Tibial nerve (tissue), 4 donors: ENCODE data around the gene AOPEP.
A peak's percentile ranks its signal among the peaks of the same experiment; 100 is the strongest.

Experiments used
- CTCF ChIP-seq, 5 experiments: fragments of 200-600 bp in 3 of 5; fragments of 450-650 bp in 2 of 5; sonication (generic) in 3 of 5; IDR thresholded peaks; one replicate each; pipeline ENCODE4 v1.5.1; 2016 to 2019; ENCODE audit warnings: antibody characterized with exemption in 5 of 5, mild to moderate bottlenecking in 3 of 5, moderate library complexity in 2 of 5
- EP300 ChIP-seq, 2 donors: sonication (generic); formaldehyde crosslinking; IDR thresholded peaks; one replicate each; pipeline ENCODE4 v1.6.1; 2017; ENCODE audit warnings: antibody characterized with exemption in 2 of 2, mild to moderate bottlenecking in 1 of 2

- peak in 1 of 2 donors; percentile 11 for TF ChIP-seq EP300 (IDR thresholded peaks at IDR 0.05)
- no peak for TF ChIP-seq CTCF (IDR thresholded peaks at IDR 0.05)
Observed at GRCh38 chr9:95070549-95071021, 344.1 kb downstream of the AOPEP start.
